ENCODE results near the gene CRHR2.

CRHR2 gene

DNA sequence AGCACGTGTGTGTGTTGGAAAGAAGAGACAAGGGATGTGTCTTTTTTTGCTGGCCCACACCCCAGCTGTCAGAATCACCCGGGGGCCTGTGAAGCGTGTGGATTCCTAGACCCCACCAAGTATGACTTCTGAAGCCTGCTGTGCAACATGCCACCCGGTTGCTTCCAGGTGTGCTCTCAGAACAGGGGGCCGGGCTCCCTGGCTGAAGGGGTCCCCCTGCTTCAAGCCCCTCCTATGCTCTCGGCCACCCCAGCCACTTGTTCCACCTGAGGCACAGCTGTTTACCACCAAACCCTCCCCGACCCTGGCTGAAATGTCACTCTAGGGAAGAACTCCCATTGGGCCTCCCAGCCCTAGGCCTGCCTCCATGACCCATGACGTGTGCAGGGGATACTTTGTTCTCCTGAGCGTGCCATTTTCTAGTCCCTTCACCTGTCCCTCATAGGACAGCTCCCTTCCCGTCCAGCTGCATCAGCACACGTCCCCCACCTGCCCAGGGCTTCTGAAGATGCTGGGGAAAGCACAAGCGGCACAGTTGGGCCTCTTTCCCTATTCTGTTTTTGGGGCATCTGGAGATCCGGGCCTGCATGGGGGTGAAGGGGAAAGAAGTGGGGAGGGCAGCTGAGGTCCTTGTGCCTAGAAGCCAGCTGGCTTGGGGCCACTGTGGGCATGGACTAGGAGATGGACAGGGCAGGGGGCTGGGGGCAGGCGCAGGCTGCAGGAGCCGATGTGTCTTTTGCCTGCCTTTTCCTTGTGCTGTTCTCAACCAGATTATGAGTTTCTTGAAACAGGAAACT, 33.3 kb downstream of the CRHR2 start:
- no peaks in the 10 kb centered on the region for H3F3A ChIP-seq (ENCODE audit: insufficient read depth, low read length)
- H2AFZ ChIP-seq (ENCODE audit: low read length): no peak overlapping the region
- H3K27ac ChIP-seq (ENCODE audit: low read depth, low read length, poor library complexity, severe bottlenecking): no peak overlapping the region
- TF ChIP-seq EZH2 (IDR thresholded peaks at IDR 0.05; ENCODE audit: borderline replicate concordance, low read length): no peak
- TF ChIP-seq, protein P1, sequence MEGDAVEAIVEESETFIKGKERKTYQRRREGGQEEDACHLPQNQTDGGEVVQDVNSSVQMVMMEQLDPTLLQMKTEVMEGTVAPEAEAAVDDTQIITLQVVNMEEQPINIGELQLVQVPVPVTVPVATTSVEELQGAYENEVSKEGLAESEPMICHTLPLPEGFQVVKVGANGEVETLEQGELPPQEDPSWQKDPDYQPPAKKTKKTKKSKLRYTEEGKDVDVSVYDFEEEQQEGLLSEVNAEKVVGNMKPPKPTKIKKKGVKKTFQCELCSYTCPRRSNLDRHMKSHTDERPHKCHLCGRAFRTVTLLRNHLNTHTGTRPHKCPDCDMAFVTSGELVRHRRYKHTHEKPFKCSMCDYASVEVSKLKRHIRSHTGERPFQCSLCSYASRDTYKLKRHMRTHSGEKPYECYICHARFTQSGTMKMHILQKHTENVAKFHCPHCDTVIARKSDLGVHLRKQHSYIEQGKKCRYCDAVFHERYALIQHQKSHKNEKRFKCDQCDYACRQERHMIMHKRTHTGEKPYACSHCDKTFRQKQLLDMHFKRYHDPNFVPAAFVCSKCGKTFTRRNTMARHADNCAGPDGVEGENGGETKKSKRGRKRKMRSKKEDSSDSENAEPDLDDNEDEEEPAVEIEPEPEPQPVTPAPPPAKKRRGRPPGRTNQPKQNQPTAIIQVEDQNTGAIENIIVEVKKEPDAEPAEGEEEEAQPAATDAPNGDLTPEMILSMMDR (IDR thresholded peaks at IDR 0.05; ENCODE audit: low read length): no peak
- H3K4me3 ChIP-seq (ENCODE audit: low read depth, low read length, poor library complexity, severe bottlenecking): no peak overlapping the region
- H3K9me3 ChIP-seq (ENCODE audit: low read length): no peaks in the 10 kb centered on the region
- H3K4me1 ChIP-seq (ENCODE audit: insufficient read depth, low read length, severe bottlenecking): no peaks in the 10 kb centered on the region
- no peaks in the 10 kb centered on the region for H4K20me1 ChIP-seq (ENCODE audit: insufficient read depth, low read length)
- H3K79me2 ChIP-seq (ENCODE audit: insufficient read depth, low read length): no peaks in the 10 kb centered on the region
- H3K9ac ChIP-seq (ENCODE audit: low read length): no peak overlapping the region
- H3K9me2 ChIP-seq (ENCODE audit: low read depth, low read length): no peaks in the 10 kb centered on the region
- H3K36me3 ChIP-seq (ENCODE audit: insufficient read depth, low read length): peaks cover 6% of the 10 kb centered on the region; the same call in 1 of the 2 replicates
- no peaks in the 10 kb centered on the region for H3K27me3 ChIP-seq (ENCODE audit: insufficient read depth, low read length)
- no peak overlapping the region for H3K4me2 ChIP-seq (ENCODE audit: low read length)

DNA sequence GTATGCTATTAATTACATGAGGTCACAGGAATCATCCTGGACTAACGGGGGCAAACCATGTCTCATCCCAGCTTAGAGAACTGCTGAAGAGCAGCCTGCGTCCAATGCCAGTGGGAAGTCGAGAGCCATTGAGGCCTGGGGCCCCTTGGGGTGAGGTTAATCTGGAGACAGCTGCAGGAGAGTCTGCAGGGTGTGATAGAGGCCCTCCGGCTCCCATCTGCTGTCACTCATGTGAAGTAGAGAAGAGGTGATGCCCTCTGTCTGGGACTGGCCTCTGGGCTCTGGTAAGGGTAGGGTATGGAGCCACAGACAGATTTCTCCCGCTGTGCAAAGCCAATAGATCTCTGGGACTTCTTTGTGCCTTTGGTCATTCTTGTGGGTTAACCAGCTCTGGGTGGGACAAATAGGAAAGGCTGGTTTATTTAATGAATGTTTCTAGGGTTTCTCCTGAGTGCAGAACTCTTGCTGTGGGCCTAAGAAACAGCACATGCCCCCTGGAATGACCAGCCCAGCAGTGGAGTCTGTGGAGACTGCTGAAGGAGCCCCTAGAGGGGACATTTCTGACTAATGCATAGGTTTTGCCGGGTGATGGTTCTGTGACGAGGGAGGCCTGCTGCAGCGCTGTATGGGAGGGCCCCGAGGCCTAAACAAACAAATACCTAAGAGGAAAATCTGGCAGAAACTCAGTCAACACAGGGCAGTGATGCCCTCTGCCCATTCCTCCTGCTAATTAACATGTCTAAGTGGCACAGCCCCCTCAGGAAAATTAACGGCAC, 34.5 kb downstream of the CRHR2 start:
- H3K9ac ChIP-seq (ENCODE audit: low read length): no peak overlapping the region
- no peaks in the 10 kb centered on the region for H3K4me1 ChIP-seq (ENCODE audit: insufficient read depth, low read length, severe bottlenecking)
- H3K79me2 ChIP-seq (ENCODE audit: insufficient read depth, low read length): no peaks in the 10 kb centered on the region
- H3K4me3 ChIP-seq (ENCODE audit: low read depth, low read length, poor library complexity, severe bottlenecking): no peak overlapping the region
- H3K27me3 ChIP-seq (ENCODE audit: insufficient read depth, low read length): no peaks in the 10 kb centered on the region
- no peaks in the 10 kb centered on the region for H3K9me2 ChIP-seq (ENCODE audit: low read depth, low read length)
- H3K4me2 ChIP-seq (ENCODE audit: low read length): no peak overlapping the region
- no peak overlapping the region for H3K27ac ChIP-seq (ENCODE audit: low read depth, low read length, poor library complexity, severe bottlenecking)
- H3K36me3 ChIP-seq (ENCODE audit: insufficient read depth, low read length): peaks cover 16% of the 10 kb centered on the region; the same call in 1 of the 2 replicates
- H2AFZ ChIP-seq (ENCODE audit: low read length): no peak overlapping the region
- TF ChIP-seq, protein P1 (IDR thresholded peaks at IDR 0.05; ENCODE audit: low read length): no peak
- no peak for TF ChIP-seq EZH2 (IDR thresholded peaks at IDR 0.05; ENCODE audit: borderline replicate concordance, low read length)
- H3F3A ChIP-seq (ENCODE audit: insufficient read depth, low read length): no peaks in the 10 kb centered on the region
- H3K9me3 ChIP-seq (ENCODE audit: low read length): no peaks in the 10 kb centered on the region
- H4K20me1 ChIP-seq (ENCODE audit: insufficient read depth, low read length): no peaks in the 10 kb centered on the region

DNA sequence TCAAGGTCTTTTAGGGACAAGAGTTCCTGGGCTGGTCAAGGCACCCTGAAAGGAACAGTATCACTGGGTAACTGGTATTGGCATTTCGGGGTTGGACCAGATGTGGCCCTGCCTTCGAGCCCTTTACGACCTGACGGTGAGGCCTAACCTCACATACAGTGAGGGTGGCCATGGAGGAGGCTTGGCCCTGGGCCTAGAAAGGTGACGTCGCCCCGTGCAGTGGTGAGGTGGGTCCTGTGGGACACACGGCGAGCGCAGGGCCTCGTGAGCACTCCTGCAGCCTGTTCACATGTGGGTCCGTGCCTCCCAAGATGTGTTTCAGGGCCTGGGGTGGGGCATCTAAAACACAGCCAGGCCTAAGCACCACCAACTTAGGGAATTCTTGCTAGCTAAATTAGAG, 36.1 kb downstream of the CRHR2 start:
- Histone ChIP-seq H3K9me2 (ENCODE audit: low read depth, low read length) (no peaks in the 10 kb centered on the region), H3K9ac (ENCODE audit: low read length) (no peak overlapping the region), H3K4me1 (ENCODE audit: insufficient read depth, low read length, severe bottlenecking) (no peaks in the 10 kb centered on the region), H2AFZ (ENCODE audit: low read length) (no peak overlapping the region), H3K27me3 (ENCODE audit: insufficient read depth, low read length) (no peaks in the 10 kb centered on the region), H3K27ac (ENCODE audit: low read depth, low read length, poor library complexity, severe bottlenecking) (no peak overlapping the region), H3K4me2 (ENCODE audit: low read length) (no peak overlapping the region), H3F3A (ENCODE audit: insufficient read depth, low read length) (no peaks in the 10 kb centered on the region), H4K20me1 (ENCODE audit: insufficient read depth, low read length) (no peaks in the 10 kb centered on the region), H3K9me3 (ENCODE audit: low read length) (no peaks in the 10 kb centered on the region), H3K36me3 (ENCODE audit: insufficient read depth, low read length) (peaks cover 18% of the 10 kb centered on the region; the same call in 1 of the 2 replicates), H3K79me2 (ENCODE audit: insufficient read depth, low read length) (no peaks in the 10 kb centered on the region), H3K4me3 (ENCODE audit: low read depth, low read length, poor library complexity, severe bottlenecking) (no peak overlapping the region)
- no peak for TF ChIP-seq EZH2 (IDR thresholded peaks at IDR 0.05; ENCODE audit: borderline replicate concordance, low read length)
- TF ChIP-seq, protein P1 (IDR thresholded peaks at IDR 0.05; ENCODE audit: low read length): no peak
